Measurements from ENCODE around the gene GMCL2. TPM values are rescaled to one million over a fixed set of nuclear protein-coding genes. Genes with fewer than 3 reads are reported as not detected.
"Not testable (repeated sequence)": the region's sequence is repeated elsewhere in the genome, so short reads cannot be mapped to it uniquely, and the experiment has no call there.

GMCL2 gene, protein sequence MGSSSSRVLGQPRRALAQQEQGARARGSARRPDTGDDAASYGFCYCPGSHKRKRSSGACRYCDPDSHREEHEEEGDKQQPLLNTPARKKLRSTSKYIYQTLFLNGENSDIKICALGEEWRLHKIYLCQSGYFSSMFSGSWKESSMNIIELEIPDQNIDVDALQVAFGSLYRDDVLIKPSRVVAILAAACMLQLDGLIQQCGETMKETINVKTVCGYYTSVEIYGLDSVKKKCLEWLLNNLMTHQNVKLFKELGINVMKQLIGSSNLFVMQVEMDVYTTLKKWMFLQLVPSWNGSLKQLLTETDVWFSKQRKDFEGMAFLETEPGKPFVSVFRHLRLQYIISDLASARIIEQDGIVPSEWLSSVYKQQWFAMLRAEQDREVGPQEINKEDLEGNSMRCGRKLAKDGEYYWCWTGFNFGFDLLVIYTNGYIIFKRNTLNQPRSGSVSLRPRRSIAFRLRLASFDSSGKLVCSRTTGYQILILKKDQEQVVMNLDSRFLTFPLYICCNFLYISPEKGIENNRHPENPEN
- not detected for total RNA-seq
- long read RNA-seq, result 0 reads

DNA sequence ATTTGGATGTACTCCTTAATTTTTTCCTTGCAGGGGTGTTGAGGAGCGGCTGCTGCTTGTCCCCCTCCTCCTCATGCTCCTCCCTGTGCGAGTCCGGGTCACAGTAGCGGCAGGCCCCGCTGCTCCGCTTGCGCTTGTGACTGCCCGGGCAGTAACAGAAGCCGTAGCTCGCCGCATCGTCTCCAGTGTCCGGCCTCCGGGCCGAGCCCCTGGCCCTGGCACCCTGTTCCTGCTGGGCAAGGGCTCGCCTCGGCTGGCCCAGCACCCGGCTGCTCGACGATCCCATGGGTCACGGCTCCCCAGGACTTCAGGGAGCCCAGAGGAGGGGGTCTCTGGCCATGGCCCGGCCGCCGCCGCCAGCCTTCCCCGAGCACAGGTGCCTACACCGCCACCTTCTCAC is at the start of gene GMCL2:
TSS of gene GMCL2 (minus strand) at position 358 of the 400 bp plus-strand sequence. CDS start at position 286, 72 bp downstream.
- intact Hi-C loops (cut with DNase I), result no loop called here
- ATAC-seq (ENCODE audit: poor library complexity) (no peak), DNase-seq (no peak)

DNA sequence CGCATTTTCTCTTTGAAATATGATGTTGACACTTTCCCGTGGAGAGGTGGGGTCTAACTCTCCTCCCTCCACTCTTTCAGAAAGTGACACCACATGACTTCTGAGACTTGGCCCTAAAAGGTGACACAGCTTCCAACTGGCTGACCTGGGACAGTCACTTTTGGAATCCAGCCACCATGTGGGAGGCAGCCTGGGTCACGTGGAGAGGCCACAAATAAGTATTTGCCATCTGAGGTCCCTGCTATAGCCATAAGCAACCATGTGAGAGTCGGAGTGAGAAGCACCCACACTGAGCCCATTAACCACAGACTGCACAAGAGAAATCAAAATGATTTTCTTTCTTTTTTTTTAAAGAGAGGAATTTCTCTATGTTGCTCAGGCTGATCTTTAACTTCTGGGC is 49.5 kb upstream of the GMCL2 start:
- intact Hi-C loops (cut with DNase I), result no loop called here
- DNase-seq (peak; percentile 63), ATAC-seq (ENCODE audit: poor library complexity) (peak; percentile 57)

DNA sequence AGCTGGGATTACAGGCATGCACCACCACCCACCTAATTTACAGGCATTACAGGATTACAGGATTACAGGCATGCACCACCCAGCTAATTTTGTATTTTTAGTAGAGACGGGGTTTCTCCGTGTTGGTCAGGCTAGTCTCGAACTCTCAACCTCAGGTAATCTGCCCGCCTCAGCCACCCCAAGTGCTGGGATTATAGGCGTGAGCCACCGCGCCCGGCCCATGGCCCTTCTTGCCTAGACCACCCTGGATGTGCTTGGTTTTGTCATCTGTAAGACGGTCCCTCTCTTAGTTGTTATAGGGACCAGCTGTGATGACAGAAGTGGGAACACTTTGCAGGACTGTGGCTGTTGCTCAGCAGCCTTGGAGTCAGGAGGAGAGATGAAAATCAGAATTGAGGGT is 49.0 kb upstream of the GMCL2 start:
- intact Hi-C loops (cut with DNase I), result no loop called here
- no peak for ATAC-seq (ENCODE audit: poor library complexity)
- peak; percentile 29 for DNase-seq

DNA sequence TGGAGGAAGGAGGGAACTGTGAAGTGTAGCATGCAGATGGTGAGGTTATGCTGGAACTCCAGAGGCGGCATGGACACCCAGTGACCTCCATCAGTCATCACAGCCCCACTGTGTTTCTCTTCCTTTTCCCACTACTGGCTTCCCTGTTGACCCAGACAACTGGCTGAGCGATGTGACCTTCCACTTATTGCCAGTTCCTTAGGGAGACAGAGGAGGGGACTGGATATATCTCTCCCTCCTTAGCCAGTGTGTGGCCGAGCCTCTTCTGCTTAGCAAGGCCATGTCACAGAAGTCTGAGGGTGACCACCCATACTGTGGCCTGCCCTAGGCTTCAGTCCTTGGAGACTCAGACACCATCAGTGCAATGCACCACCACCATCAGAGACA is 48.4 kb upstream of the GMCL2 start:
- DNase-seq (peak; percentile 6), ATAC-seq (ENCODE audit: poor library complexity) (no peak)
- intact Hi-C loops (cut with DNase I), result no loop called here

GRCh38 chr5:178234750-178235587 is 47.8 kb upstream of the GMCL2 start:
- DNase-seq, result peak; percentile 88
- intact Hi-C loops (cut with DNase I), result no loop called here
- peak; percentile 20 for ATAC-seq (ENCODE audit: poor library complexity)

- intact Hi-C loops (cut with DNase I), result no loop called here
- peak; percentile 34 for DNase-seq
- no peak for ATAC-seq (ENCODE audit: poor library complexity)
These were observed 47.1 kb upstream of the GMCL2 start for GRCh38 chr5:178234121-178234749.

DNA sequence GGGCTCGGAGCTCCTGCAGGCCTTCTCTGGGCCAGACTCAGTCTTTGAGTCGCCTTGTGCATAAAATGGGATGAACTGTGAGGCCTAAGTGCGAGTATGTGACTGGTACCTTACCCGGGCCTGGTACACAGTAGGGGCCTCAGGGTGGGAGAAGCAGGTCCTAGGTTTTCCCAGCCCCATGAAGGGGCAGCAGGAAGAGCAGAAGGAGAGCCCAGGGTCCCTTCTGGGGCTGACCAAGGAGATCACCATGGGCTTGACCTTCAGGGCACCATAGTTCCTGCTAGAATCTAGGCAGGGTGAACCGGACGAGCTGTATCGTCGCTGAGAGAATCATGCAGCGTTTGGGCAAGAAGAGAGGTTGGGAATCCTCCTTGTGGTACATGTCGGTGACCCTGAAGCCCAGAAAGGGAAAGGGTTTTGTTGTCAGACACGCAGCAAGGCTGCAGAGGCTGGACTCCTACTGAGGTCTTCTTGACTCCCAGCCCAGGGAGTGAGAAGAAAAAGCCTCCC is 45.8 kb upstream of the GMCL2 start:
- no peak for ATAC-seq (ENCODE audit: poor library complexity)
- intact Hi-C loops (cut with DNase I), result no loop called here

GRCh38 chr5:178232124-178232919 is 45.2 kb upstream of the GMCL2 start, which contains the start of gene PHYKPL:
TSS of gene PHYKPL (minus strand) at chr5:178232802. CDS start at chr5:178232550, 252 bp downstream.
- ATAC-seq (ENCODE audit: poor library complexity) (peak; percentile 80), DNase-seq (peak; percentile 86)
- intact Hi-C loops (cut with DNase I), result no loop called here

More for the DNA sequence above, 45.8 kb upstream of the GMCL2 start:
- DNase-seq, result no peak

- peak; percentile 21 for DNase-seq
- no peak for ATAC-seq (ENCODE audit: poor library complexity)
- intact Hi-C loops (cut with DNase I), result no loop called here
These were observed 44.5 kb upstream of the GMCL2 start for GRCh38 chr5:178231539-178232123.

DNA sequence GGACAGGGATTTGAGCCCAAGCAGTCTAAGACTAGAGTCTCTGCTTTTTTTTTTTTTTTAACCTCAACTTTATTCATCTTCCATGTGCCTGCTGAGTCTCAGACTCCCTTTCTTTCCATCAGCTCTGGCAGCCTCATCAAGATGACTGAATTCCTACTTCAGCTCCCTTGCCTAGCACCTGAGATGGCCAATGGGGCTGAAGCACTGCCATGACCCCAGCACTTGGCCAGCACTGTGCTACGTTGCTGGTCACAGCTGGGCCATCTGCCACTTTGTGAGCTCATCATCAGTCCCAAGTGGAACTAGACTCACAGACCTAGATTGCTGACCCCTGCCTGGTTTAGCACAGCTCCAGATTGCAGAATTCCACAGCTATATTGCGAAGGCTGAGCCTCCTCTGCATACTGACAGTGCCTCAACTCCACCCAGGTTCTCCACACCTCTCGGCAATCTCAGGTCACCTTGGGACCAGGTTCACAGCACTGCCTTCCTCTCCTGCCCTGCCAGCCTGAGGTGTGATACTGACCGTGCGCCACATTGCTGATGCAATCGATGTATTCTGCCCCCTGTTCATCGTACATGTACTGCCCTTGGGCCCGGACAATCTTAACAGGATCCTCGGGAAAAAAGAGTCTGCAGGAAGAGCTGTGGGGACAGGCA is 43.8 kb upstream of the GMCL2 start:
- peak; percentile 1 for ATAC-seq (ENCODE audit: poor library complexity)
- DNase-seq, result peak; percentile 70
- intact Hi-C loops (cut with DNase I), result no loop called here

DNA sequence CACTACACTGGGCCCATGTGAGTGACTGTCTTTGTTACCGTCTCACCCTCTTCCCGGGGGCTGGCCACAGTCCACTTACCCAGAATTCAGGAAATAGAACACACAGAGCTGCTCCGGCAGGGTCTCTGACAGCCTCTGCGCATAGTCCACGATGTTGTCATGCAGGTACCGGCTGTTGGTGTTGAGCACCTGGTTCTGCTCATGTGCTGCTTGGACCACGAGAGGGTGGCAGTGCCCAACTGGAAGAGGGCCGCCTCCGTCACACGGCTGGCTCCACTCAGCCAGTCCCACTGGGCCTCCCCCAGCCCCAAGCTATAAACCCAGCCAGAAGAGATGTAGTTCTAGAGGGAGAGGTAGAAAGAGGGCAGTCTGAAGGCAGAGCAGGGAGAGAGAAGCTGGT is 42.7 kb upstream of the GMCL2 start:
- DNase-seq, result no peak
- ATAC-seq (ENCODE audit: poor library complexity), result no peak
- intact Hi-C loops (cut with DNase I), result no loop called here

DNA sequence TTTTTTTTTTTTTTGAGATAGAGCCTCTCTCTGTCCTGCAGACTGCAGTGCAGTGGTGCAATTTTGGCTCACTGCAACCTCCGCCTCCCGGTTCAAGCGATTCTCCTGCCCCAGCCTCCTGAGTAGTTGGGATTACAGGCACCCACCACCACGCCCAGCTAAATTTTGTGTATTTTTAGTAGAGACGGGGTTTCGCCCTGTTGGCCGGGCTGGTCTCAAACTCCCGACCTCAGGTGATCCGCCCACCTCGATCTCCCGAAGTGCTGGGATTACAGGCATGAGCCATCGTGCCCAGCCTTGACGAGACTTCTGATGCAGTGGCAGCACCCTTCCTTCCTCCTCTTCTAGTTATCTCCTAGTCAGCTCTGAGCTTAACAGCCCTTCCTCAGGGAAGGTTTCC is 41.9 kb upstream of the GMCL2 start:
- intact Hi-C loops (cut with DNase I); DNase-seq; ATAC-seq (ENCODE audit: poor library complexity): not testable (repeated sequence)

DNA sequence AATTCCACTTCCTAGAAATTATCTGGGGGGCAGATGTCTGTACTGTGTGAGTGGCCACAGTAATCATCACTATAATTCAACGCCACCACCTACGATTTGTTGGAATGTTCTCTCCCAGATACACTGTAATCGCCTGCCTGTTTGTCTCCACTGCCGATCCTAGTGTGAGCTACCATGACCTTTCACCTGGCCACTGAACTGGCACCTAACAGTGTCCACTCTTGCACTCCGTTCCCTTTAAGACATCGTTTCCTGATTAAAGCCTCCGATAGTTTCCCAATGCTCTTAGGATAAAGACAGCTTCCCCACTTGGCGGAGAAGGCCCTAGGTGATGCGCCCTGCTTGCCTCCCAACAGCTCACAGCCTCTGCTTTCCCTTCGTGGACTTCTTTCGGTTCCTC is 41.4 kb upstream of the GMCL2 start:
- ATAC-seq (ENCODE audit: poor library complexity) (no peak), DNase-seq (no peak)
- intact Hi-C loops (cut with DNase I), result no loop called here

DNA sequence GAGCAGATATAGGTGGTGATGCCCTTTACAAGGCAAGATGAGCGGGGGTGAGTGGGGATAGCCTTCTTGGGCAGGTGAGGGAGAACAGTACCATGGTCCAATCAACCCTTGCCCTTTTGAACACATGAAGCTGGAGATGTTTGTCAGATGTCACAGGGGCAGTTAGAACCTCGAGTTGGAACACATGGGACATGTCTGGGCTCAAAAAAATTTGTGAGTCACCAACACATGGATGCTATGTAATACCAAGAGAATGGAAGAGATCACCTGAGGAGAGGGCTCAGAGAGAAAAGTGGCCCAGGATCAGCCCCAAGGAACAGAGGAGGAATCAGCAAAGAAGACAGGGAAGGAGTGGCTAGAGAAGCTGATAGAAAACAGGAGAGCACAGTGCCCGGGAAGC is 40.8 kb upstream of the GMCL2 start:
- DNase-seq (no peak), ATAC-seq (ENCODE audit: poor library complexity) (no peak)
- intact Hi-C loops (cut with DNase I), result no loop called here

- no peak for ATAC-seq (ENCODE audit: poor library complexity)
- DNase-seq, result no peak
- intact Hi-C loops (cut with DNase I), result no loop called here
These were observed 40.0 kb upstream of the GMCL2 start for GRCh38 chr5:178227138-178227659.

- intact Hi-C loops (cut with DNase I), result no loop called here
- DNase-seq, result no peak
These were observed 38.0 kb upstream of the GMCL2 start for GRCh38 chr5:178225174-178225573.

DNA sequence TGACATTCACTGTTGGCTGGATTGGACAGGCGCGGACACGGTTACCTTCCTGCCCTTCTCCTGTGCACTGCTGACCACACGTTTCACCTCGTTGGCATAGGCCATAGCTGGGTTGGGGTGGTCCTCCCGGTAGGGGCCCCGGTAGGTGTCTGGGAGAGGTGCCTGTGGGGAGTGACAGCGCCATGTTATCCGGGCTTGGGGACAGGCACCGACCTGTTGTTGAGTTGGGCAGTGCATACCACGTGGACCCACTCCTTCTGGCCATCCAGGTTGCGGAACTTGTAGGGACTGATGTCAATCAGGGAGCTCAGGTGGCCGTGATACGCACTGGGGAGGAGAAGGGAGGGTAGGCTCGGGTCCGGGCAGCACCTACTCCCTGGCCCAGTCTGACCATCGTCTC is 37.2 kb upstream of the GMCL2 start:
- DNase-seq (no peak), ATAC-seq (ENCODE audit: poor library complexity) (no peak)
- intact Hi-C loops (cut with DNase I), result no loop called here

More at GRCh38 chr5:178225174-178225573, 38.0 kb upstream of the GMCL2 start:
- ATAC-seq (ENCODE audit: poor library complexity), result no peak

Measured in Right ventricle myocardium superior (tissue), 1 donor.